OCI-LY3 (cell line): ENCODE data around the gene MAGI2.
"Not testable (repeated sequence)": the region's sequence is repeated elsewhere in the genome, so short reads cannot be mapped to it uniquely, and the experiment has no call there.

Experiments used
- H2AFZ ChIP-seq: fragments of 200-600, 300-600 bp; shearing (Covaris generic); 2 replicates; pipeline ENCODE4 v1.6.0; 2014; ENCODE audit warnings: antibody characterized with exemption, low read depth, low read length
- H3K27ac ChIP-seq: fragments of 200-600, 300-600 bp; sonication (generic); 2 replicates; pipeline ENCODE4 v1.5.1; 2014; ENCODE audit warnings: mild to moderate bottlenecking, low read length, moderate library complexity, mixed read lengths
- H3K27me3 ChIP-seq: fragments of 200-600, 300-600 bp; sonication (generic); 2 replicates; pipeline ENCODE4 v1.6.1; 2014; ENCODE audit warnings: low read depth, low read length, mixed read lengths
- H3K36me3 ChIP-seq: fragments of 200-600, 300-600 bp; sonication (generic); replicated peaks from 2 replicates; pipeline ENCODE3; 2014; ENCODE audit warnings: low read depth, low read length, mixed read lengths
- H3K4me1 ChIP-seq: fragments of 300-600, 200-600 bp; sonication (generic); 2 replicates; pipeline ENCODE4 v1.6.1; 2014; ENCODE audit warnings: low read length, mixed read lengths
- H3K4me2 ChIP-seq: fragments of 200-600, 300-600 bp; sonication (generic); 2 replicates; pipeline ENCODE4 v1.6.1; 2014; ENCODE audit warnings: low read length, mixed read lengths
- H3K4me3 ChIP-seq: fragments of 300-600, 200-600 bp; sonication (generic); 2 replicates; pipeline ENCODE4 v1.5.1; 2014; ENCODE audit warnings: antibody characterized with exemption, mild to moderate bottlenecking, low read length, moderate library complexity
- H3K79me2 ChIP-seq: fragments of 300-600, 200-600 bp; shearing (Covaris generic); 2 replicates; pipeline ENCODE4 v1.6.1; 2014; ENCODE audit warnings: mild to moderate bottlenecking, low read length, mixed read lengths
- H3K9ac ChIP-seq: fragments of 300-600, 200-600 bp; shearing (Covaris generic); 2 replicates; pipeline ENCODE4 v1.6.0; 2014; ENCODE audit warnings: mild to moderate bottlenecking, low read length, moderate library complexity
- H3K9me3 ChIP-seq: fragments of 200-600, 300-600 bp; shearing (Covaris generic); 2 replicates; pipeline ENCODE4 v1.6.1; 2014; ENCODE audit warnings: low read length, mixed read lengths; ENCODE audit not compliant: insufficient read depth
- H4K20me1 ChIP-seq: fragments of 200-600, 300-600 bp; sonication (generic); 2 replicates; pipeline ENCODE4 v1.6.1; 2016; ENCODE audit warnings: low read length, mixed read lengths; ENCODE audit not compliant: insufficient read depth
- EZH2phosphoT487 ChIP-seq: fragments of 200-600 bp; shearing (Covaris generic); IDR thresholded peaks from 2 replicates; pipeline ENCODE4 v1.6.1; 2018; ENCODE audit warnings: antibody characterized with exemption, mixed run types, low read depth
- TF ChIP-seq, protein P1 (sequence below): fragments of 200-600, 300-600 bp; sonication (generic); IDR thresholded peaks from 2 replicates; pipeline ENCODE4 v1.5.1; 2014; ENCODE audit warnings: antibody characterized with exemption, low read length, low read depth

The MAGI2 gene

GRCh38 chr7:78248867-78249266, 1204.6 kb downstream of the MAGI2 start:
- no peak for TF ChIP-seq EZH2phosphoT487
- TF ChIP-seq, protein P1, sequence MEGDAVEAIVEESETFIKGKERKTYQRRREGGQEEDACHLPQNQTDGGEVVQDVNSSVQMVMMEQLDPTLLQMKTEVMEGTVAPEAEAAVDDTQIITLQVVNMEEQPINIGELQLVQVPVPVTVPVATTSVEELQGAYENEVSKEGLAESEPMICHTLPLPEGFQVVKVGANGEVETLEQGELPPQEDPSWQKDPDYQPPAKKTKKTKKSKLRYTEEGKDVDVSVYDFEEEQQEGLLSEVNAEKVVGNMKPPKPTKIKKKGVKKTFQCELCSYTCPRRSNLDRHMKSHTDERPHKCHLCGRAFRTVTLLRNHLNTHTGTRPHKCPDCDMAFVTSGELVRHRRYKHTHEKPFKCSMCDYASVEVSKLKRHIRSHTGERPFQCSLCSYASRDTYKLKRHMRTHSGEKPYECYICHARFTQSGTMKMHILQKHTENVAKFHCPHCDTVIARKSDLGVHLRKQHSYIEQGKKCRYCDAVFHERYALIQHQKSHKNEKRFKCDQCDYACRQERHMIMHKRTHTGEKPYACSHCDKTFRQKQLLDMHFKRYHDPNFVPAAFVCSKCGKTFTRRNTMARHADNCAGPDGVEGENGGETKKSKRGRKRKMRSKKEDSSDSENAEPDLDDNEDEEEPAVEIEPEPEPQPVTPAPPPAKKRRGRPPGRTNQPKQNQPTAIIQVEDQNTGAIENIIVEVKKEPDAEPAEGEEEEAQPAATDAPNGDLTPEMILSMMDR, result no peak
- Histone ChIP-seq H3K79me2 (no peaks in the 10 kb centered on the region), H3K27me3 (no peaks in the 10 kb centered on the region), H3K36me3 (no peaks in the 10 kb centered on the region), H2AFZ (no peak overlapping the region), H3K4me2 (no peak overlapping the region), H4K20me1 (no peaks in the 10 kb centered on the region), H3K27ac (no peak overlapping the region), H3K9me3 (peaks cover 6% of the 10 kb centered on the region; the same call in 1 of the 2 replicates), H3K9ac (no peak overlapping the region), H3K4me1 (no peaks in the 10 kb centered on the region), H3K4me3 (no peak overlapping the region)

- H3K27ac ChIP-seq, result no peak overlapping the region
- H3K27me3 ChIP-seq, result no peaks in the 10 kb centered on the region
- no peaks in the 10 kb centered on the region for H3K79me2 ChIP-seq
- no peaks in the 10 kb centered on the region for H3K4me1 ChIP-seq
- no peak overlapping the region for H3K9ac ChIP-seq
- no peak overlapping the region for H2AFZ ChIP-seq
- TF ChIP-seq, protein P1, result no peak
- TF ChIP-seq EZH2phosphoT487, result no peak
- H3K4me2 ChIP-seq, result no peak overlapping the region
- no peak overlapping the region for H3K4me3 ChIP-seq
- H3K36me3 ChIP-seq, result no peaks in the 10 kb centered on the region
- H3K9me3 ChIP-seq, result peaks cover 6% of the 10 kb centered on the region; the same call in 1 of the 2 replicates
- H4K20me1 ChIP-seq, result no peaks in the 10 kb centered on the region
Observed at GRCh38 chr7:78247910-78248689, 1205.4 kb downstream of the MAGI2 start.

DNA sequence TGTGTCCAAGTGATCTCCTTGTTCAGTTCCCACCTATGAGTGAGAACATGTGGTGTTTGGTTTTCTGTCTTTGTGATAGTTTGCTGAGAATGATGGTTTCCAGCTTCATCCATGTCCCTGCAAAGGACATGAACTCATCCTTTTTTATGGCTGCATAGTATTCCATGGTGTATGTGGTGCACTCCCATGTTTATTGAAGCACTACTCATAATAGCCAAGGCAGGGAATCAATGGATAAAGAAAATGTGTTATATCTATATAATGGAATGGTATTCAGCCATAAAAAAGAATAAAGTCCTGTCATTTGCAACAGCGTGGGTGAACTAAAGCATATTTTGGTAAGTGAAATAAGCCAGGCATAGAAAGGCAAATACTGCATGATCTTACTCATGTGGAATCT, 1213.3 kb downstream of the MAGI2 start:
- H3K9me3 ChIP-seq, H3K9ac ChIP-seq, H3K27ac ChIP-seq, H3K4me3 ChIP-seq, H3K79me2 ChIP-seq, H2AFZ ChIP-seq, H4K20me1 ChIP-seq, H3K4me2 ChIP-seq, H3K4me1 ChIP-seq, H3K27me3 ChIP-seq, H3K36me3 ChIP-seq: not testable (repeated sequence)

DNA sequence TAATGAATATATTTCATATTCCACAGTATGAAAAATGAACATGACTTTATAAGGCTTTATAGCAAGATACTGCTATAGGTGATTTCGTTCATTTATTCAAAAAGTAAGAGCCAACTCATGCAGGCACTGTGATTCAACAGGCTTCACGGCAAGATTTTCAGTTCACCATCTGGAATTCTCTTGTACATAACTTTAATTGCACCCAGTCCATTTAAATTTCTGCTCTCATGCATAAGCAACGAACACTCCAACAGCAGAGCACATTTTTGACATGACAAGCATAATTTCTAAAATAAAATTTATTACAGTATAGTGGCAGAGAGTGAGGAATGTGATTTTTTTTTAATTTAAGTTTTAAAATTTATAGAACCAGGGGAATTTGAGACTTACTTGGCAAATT, 1218.8 kb downstream of the MAGI2 start:
- no peak overlapping the region for H3K4me2 ChIP-seq
- H2AFZ ChIP-seq, result no peak overlapping the region
- no peak overlapping the region for H3K9ac ChIP-seq
- no peaks in the 10 kb centered on the region for H3K36me3 ChIP-seq
- H3K27me3 ChIP-seq, result no peaks in the 10 kb centered on the region
- H3K4me1 ChIP-seq, result no peaks in the 10 kb centered on the region
- TF ChIP-seq, protein P1, result no peak
- no peak for TF ChIP-seq EZH2phosphoT487
- peaks cover 9% of the 10 kb centered on the region; the same call in 1 of the 2 replicates for H3K9me3 ChIP-seq
- no peak overlapping the region for H3K27ac ChIP-seq
- H3K4me3 ChIP-seq, result no peak overlapping the region
- H4K20me1 ChIP-seq, result no peaks in the 10 kb centered on the region
- no peaks in the 10 kb centered on the region for H3K79me2 ChIP-seq
